ENCODE results near the gene ANKRD22. TPM values are rescaled to one million over a fixed set of nuclear protein-coding genes. Genes with fewer than 3 reads are reported as not detected.

ANKRD22 gene
- total RNA-seq, 4 donors from 2014 or later: 0.96 TPM; not detected in 3

GRCh38 chr10:88877298-88877697 lies 25.7 kb upstream of the ANKRD22 start:
- Histone ChIP-seq H3K27ac (no peak overlapping the region), H3K4me1 (peaks cover 0 to 27% (median 0%) of the 10 kb centered on the region in 3 donors), H3K27me3 (no peaks in the 10 kb centered on the region), H3K9me3 (no peaks in the 10 kb centered on the region), H3K36me3 (no peaks in the 10 kb centered on the region), H3K4me3 (no peak overlapping the region)
- ATAC-seq: no peak
- TF ChIP-seq CTCF (IDR thresholded peaks at IDR 0.05): no peak
- no peak for TF ChIP-seq EP300 (IDR thresholded peaks at IDR 0.05)
- TF ChIP-seq POLR2A (IDR thresholded peaks at IDR 0.05): no peak
- TF ChIP-seq POLR2AphosphoS5 (IDR thresholded peaks at IDR 0.05): no peak
- WGBS, 2 donors (ENCODE audit: low coverage in 1 of 2): 84% methylated on average over 6 of the region's 6 CpGs; no CpG with 5 or more reads in 1 of the 2 donors

- H3K4me1 ChIP-seq: peaks cover 0 to 11% (median 0%) of the 10 kb centered on the region in 3 donors
- H3K9me3 ChIP-seq: no peaks in the 10 kb centered on the region
- no peaks in the 10 kb centered on the region for H3K36me3 ChIP-seq
- no peak for ATAC-seq
- TF ChIP-seq POLR2A (IDR thresholded peaks at IDR 0.05) (no peak), CTCF (IDR thresholded peaks at IDR 0.05) (no peak), EP300 (IDR thresholded peaks at IDR 0.05) (no peak), POLR2AphosphoS5 (IDR thresholded peaks at IDR 0.05) (no peak)
- no peak overlapping the region for H3K4me3 ChIP-seq
- H3K27ac ChIP-seq: no peak overlapping the region
- no peaks in the 10 kb centered on the region for H3K27me3 ChIP-seq
Observed at GRCh38 chr10:88875081-88875480, 23.4 kb upstream of the ANKRD22 start.

- WGBS, 2 donors (ENCODE audit: low coverage in 1 of 2): 76 to 100% methylated on average over 2 of the region's 2 CpGs
- Histone ChIP-seq H3K27me3 (no peaks in the 10 kb centered on the region), H3K36me3 (no peaks in the 10 kb centered on the region), H3K4me1 (peaks cover 0 to 3% (median 0%) of the 10 kb centered on the region in 3 donors), H3K4me3 (no peak overlapping the region), H3K9me3 (no peaks in the 10 kb centered on the region), H3K27ac (no peak overlapping the region)
- no peak for TF ChIP-seq POLR2A (IDR thresholded peaks at IDR 0.05)
- TF ChIP-seq CTCF (IDR thresholded peaks at IDR 0.05): no peak
- TF ChIP-seq POLR2AphosphoS5 (IDR thresholded peaks at IDR 0.05): no peak
- no peak for TF ChIP-seq EP300 (IDR thresholded peaks at IDR 0.05)
- no peak for ATAC-seq
Observed at GRCh38 chr10:88874281-88874680, 22.6 kb upstream of the ANKRD22 start.

- 24 to 38% methylated on average over 2 of the region's 2 CpGs for WGBS, 2 donors (ENCODE audit: low coverage in 1 of 2)
- no peak for TF ChIP-seq POLR2A (IDR thresholded peaks at IDR 0.05)
- no peak for TF ChIP-seq POLR2AphosphoS5 (IDR thresholded peaks at IDR 0.05)
- TF ChIP-seq EP300 (IDR thresholded peaks at IDR 0.05): no peak
- no peak for TF ChIP-seq CTCF (IDR thresholded peaks at IDR 0.05)
- H3K27ac ChIP-seq: no peak overlapping the region
- H3K9me3 ChIP-seq: no peaks in the 10 kb centered on the region
- no peaks in the 10 kb centered on the region for H3K4me1 ChIP-seq
- H3K4me3 ChIP-seq: no peak overlapping the region
- H3K36me3 ChIP-seq: no peaks in the 10 kb centered on the region
- no peaks in the 10 kb centered on the region for H3K27me3 ChIP-seq
- no peak for ATAC-seq
Observed at GRCh38 chr10:88873757-88874156, 22.1 kb upstream of the ANKRD22 start.

- H3K4me1 ChIP-seq: no peaks in the 10 kb centered on the region
- ATAC-seq: no peak
- no peaks in the 10 kb centered on the region for H3K9me3 ChIP-seq
- no peaks in the 10 kb centered on the region for H3K27me3 ChIP-seq
- no peak overlapping the region for H3K27ac ChIP-seq
- H3K4me3 ChIP-seq: no peak overlapping the region
- H3K36me3 ChIP-seq: no peaks in the 10 kb centered on the region
- no peak for TF ChIP-seq EP300 (IDR thresholded peaks at IDR 0.05)
- no peak for TF ChIP-seq POLR2A (IDR thresholded peaks at IDR 0.05)
- TF ChIP-seq POLR2AphosphoS5 (IDR thresholded peaks at IDR 0.05): no peak
- TF ChIP-seq CTCF (IDR thresholded peaks at IDR 0.05): no peak
Observed at GRCh38 chr10:88870089-88870488, 18.4 kb upstream of the ANKRD22 start.

All from gastroesophageal sphincter (tissue), 4 donors.